ENCODE data around the gene REXO4. TPM values are rescaled to one million over a fixed set of nuclear protein-coding genes. Genes with fewer than 3 reads are reported as not detected.

Gene REXO4
- total and polyA plus RNA-seq, 2 of the 8 experiments (the other 6 are each of a cell fraction or from before 2014, with no cell fraction given), result 19.1 to 38.3 TPM

- FAIRE-seq, result no peak
- Histone ChIP-seq H2BK15ac (ENCODE audit: low read length) (no peak overlapping the region), H3K14ac (ENCODE audit: insufficient read length) (no peak overlapping the region), H3K9ac (replicated peaks in 1 of 4; ENCODE audit: extremely low read depth in 1 of 4, low read depth in 3 of 4, low read length in 3 of 4) (no peak overlapping the region), H2AFZ (ENCODE audit: low read length) (no peak overlapping the region), H3K27ac (ENCODE audit: low read depth, low read length) (no peak overlapping the region), H2BK120ac (replicated peaks; ENCODE audit: low read depth, low read length) (no peak overlapping the region), H3K23ac (ENCODE audit: insufficient read length) (no peak overlapping the region), H3K4me1 (replicated peaks in 1 of 4; ENCODE audit: control insufficient read depth in 3 of 4, insufficient read depth in 4 of 4, low read length in 3 of 4) (peaks cover 0 to 4% (median under 1%) of the 10 kb centered on the region in 4 experiments; a peak in 3 of 7 replicates), H4K91ac (replicated peaks; ENCODE audit: insufficient read length, low read length) (no peak overlapping the region), H2AK5ac (ENCODE audit: low read depth, low read length) (no peak overlapping the region), H3K27me3 (replicated peaks in 1 of 4; ENCODE audit: control insufficient read depth in 3 of 4, extremely low read depth in 1 of 4, insufficient read depth in 3 of 4, low read length in 3 of 4) (peaks cover 0 to 11% (median 4%) of the 10 kb centered on the region in 4 experiments; a peak in 5 of 7 replicates), H4K5ac (ENCODE audit: insufficient read length, low read depth, low read length) (no peak overlapping the region), H3K36me3 (ENCODE audit: control insufficient read depth in 2 of 4, insufficient read depth in 4 of 4, low read length in 3 of 4) (no peaks in the 10 kb centered on the region), H3K4me2 (ENCODE audit: insufficient read depth in 1 of 2, low read depth in 2 of 2, low read length in 2 of 2) (peak overlapping the region; percentile 72 to 90), H4K20me1 (replicated peaks in 1 of 2; ENCODE audit: control insufficient read depth in 1 of 2, insufficient read depth in 2 of 2, low read length in 2 of 2) (no peaks in the 10 kb centered on the region), H3K18ac (ENCODE audit: extremely low read depth, low read length) (no peak overlapping the region; the same call in 1 of the 2 replicates), H2BK5ac (ENCODE audit: low read depth, low read length) (no peak overlapping the region), H3K56ac (replicated peaks; ENCODE audit: insufficient read length, low read depth, low read length) (no peak overlapping the region), H3K23me2 (ENCODE audit: low read depth, low read length) (peaks cover 7% of the 10 kb centered on the region; the same call in 1 of the 2 replicates), H3K79me2 (ENCODE audit: control insufficient read depth in 1 of 2, insufficient read depth in 2 of 2, low read length in 2 of 2) (no peaks in the 10 kb centered on the region), H3K4ac (replicated peaks; ENCODE audit: insufficient read length, low read depth, low read length) (no peak overlapping the region), H4K8ac (ENCODE audit: extremely low read depth, insufficient read depth, low read length) (0 out of 2 replicates have a peak overlapping the region, but pooled peaks have one; percentile 0), H2BK12ac (ENCODE audit: low read depth, low read length) (no peak overlapping the region), H3K79me1 (ENCODE audit: low read depth, low read length) (no peaks in the 10 kb centered on the region), H3K4me3 (ENCODE audit: extremely low read depth in 1 of 4, insufficient read depth in 2 of 4, low read depth in 3 of 4, low read length in 4 of 4) (peak overlapping the region; percentile 39 to 65 (median 44); a peak in 6 of 8 replicates), H2BK20ac (ENCODE audit: low read length) (no peak overlapping the region), H3K9me3 (ENCODE audit: insufficient read depth in 2 of 2, low read depth in 1 of 2, low read length in 1 of 2) (no peaks in the 10 kb centered on the region)
- WGBS, 2 experiments (ENCODE audit: extremely low coverage in 1 of 2, insufficient coverage in 1 of 2, insufficient read length in 1 of 2, insufficient replicate concordance in 2 of 2, low coverage in 1 of 2, low lambda C conversion rate in 2 of 2, missing lambda C conversion rate in 1 of 2), result 100% methylated on average over 1 of the region's 1 CpG; no CpG with 5 or more reads in 1 of the 2 experiments
- CTCF ChIA-PET (ENCODE audit: partially characterized antibody), result interaction anchor here (0.8 to 4.9 kb wide), 11 partner anchors 14 to 408 kb away, joined by 3 to 35 read pairs (median 3); no protein-coding TSS in a partner anchor
- DNase-seq (ENCODE audit: low read depth in 1 of 2, low spot score in 2 of 2), result no peak
- POLR2A ChIA-PET (ENCODE audit: partially characterized antibody), result interaction anchor here (0.8 to 2.2 kb wide), 5 partner anchors 11 to 29 kb away, joined by 3 to 8 read pairs (median 4); partner anchors contain the start of gene CACFD1
- no peak for TF ChIP-seq KDM5A (IDR thresholded peaks at IDR 0.05; ENCODE audit: low read length)
These were observed 12.4 kb upstream of the REXO4 start for GRCh38 chr9:133430244-133430643.

All from H1 (cell line).